ENCODE data around the gene NUP50. TPM values are rescaled to one million over a fixed set of nuclear protein-coding genes. Genes with fewer than 3 reads are reported as not detected.

NUP50 gene
- total RNA-seq, 2 donors from 2014 or later: 14.3 to 20.8 TPM

GRCh38 chr22:45217806-45218205, 54.1 kb downstream of the NUP50 start:
- TF ChIP-seq, protein P1, sequence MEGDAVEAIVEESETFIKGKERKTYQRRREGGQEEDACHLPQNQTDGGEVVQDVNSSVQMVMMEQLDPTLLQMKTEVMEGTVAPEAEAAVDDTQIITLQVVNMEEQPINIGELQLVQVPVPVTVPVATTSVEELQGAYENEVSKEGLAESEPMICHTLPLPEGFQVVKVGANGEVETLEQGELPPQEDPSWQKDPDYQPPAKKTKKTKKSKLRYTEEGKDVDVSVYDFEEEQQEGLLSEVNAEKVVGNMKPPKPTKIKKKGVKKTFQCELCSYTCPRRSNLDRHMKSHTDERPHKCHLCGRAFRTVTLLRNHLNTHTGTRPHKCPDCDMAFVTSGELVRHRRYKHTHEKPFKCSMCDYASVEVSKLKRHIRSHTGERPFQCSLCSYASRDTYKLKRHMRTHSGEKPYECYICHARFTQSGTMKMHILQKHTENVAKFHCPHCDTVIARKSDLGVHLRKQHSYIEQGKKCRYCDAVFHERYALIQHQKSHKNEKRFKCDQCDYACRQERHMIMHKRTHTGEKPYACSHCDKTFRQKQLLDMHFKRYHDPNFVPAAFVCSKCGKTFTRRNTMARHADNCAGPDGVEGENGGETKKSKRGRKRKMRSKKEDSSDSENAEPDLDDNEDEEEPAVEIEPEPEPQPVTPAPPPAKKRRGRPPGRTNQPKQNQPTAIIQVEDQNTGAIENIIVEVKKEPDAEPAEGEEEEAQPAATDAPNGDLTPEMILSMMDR (IDR thresholded peaks at IDR 0.05): no peak
- no peak for DNase-seq (ENCODE audit: low spot score)
- Histone ChIP-seq H3K36me3 (no peaks in the 10 kb centered on the region), H3K4me1 (peaks cover 0 to 9% of the 10 kb centered on the region in 2 donors), H3K4me3 (no peak overlapping the region), H3K27me3 (no peaks in the 10 kb centered on the region), H3K9me3 (no peaks in the 10 kb centered on the region), H3K27ac (no peak overlapping the region)

DNA sequence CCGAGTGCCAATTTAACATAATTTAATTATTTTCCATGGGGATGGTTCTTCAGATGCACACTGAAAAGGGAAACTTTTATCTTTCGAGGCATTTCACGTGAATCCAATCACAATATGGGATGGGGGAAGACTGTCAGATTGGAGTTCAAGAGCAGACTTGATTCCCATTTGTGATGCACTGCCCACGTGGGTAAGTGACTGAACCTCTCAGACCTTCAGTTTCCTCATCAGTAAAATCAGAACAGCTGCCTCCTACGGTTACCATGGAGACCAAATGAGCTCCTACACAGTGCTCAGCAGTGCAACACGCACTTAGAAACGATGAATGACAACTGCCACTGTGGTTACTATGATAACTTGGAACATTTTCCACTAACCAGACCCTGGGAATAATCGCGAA, 55.3 kb downstream of the NUP50 start:
- no peaks in the 10 kb centered on the region for H3K36me3 ChIP-seq
- no peak overlapping the region for H3K27ac ChIP-seq
- H3K4me3 ChIP-seq: no peak overlapping the region
- DNase-seq (ENCODE audit: low spot score): no peak
- H3K9me3 ChIP-seq: no peaks in the 10 kb centered on the region
- H3K27me3 ChIP-seq: no peaks in the 10 kb centered on the region
- TF ChIP-seq, protein P1 (IDR thresholded peaks at IDR 0.05): no peak
- no peaks in the 10 kb centered on the region for H3K4me1 ChIP-seq

DNA sequence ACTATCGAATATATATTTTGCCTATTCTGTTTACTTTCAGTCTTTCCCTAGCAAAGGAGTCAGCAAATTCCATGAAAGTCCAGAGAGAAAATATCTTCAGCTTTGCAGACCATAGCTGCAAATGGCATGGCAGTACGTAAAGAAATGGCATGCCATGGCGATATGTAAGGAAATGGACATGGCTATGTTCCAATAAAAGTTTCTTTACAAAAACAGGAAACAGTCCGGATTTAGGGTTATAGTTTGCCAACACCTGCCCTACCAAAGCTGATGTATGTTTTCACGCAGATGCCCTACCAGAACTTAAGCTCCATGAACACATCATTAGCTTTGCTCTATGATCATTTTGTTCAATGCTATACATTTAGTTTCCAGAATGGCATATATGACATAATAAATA, 57.5 kb downstream of the NUP50 start:
- Histone ChIP-seq H3K9me3 (no peaks in the 10 kb centered on the region), H3K4me3 (no peak overlapping the region), H3K27ac (no peak overlapping the region), H3K4me1 (peaks cover 0 to 3% of the 10 kb centered on the region in 2 donors), H3K27me3 (no peaks in the 10 kb centered on the region), H3K36me3 (no peaks in the 10 kb centered on the region)
- TF ChIP-seq, protein P1 (IDR thresholded peaks at IDR 0.05): no peak
- no peak for DNase-seq (ENCODE audit: low spot score)

DNA sequence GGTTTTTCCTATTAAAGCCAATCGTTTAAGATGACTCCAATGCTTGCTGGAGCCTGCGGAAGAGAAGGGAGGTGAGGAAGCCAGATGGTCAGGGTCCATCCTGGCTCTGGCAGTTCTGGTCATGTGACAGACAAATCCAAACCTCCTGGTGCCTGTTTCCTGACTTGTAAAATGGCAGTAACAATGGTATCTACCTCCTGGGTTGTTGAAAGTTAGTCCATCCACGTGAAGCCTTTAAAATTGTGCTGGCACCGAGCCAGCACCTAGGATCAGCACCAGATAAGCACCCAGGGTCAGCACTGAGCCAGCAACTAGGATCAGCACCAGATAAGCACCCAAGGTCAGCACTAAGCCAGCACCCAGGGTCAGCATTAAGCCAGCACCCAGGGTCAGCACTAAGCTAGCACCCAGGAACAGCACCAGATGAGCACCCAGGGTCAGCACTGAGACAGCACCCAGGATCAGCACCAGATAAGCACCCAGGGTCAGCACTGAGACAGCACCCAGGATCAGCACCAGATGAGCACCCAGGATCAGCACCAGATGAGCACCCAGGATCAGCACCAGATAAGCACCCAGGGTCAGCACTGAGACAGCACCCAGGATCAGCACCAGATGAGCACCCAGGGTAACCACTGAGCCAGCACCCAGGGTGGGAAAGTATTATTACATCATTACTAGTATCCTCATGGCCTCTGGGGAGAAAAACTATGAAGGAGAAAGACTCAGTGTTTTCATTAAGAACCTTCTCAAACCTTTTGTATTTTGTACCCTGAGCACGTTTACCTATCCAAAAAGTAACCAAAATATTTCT, 59.8 kb downstream of the NUP50 start:
- DNase-seq (ENCODE audit: low spot score): no peak
- Histone ChIP-seq H3K4me3 (no peak overlapping the region), H3K27ac (no peak overlapping the region), H3K9me3 (no peaks in the 10 kb centered on the region), H3K36me3 (no peaks in the 10 kb centered on the region), H3K4me1 (peaks cover 0 to 19% of the 10 kb centered on the region in 2 donors), H3K27me3 (no peaks in the 10 kb centered on the region)
- TF ChIP-seq, protein P1 (IDR thresholded peaks at IDR 0.05): no peak

- no peaks in the 10 kb centered on the region for H3K36me3 ChIP-seq
- H3K27me3 ChIP-seq: no peaks in the 10 kb centered on the region
- H3K4me1 ChIP-seq: peaks cover 0 to 19% of the 10 kb centered on the region in 2 donors
- TF ChIP-seq, protein P1 (IDR thresholded peaks at IDR 0.05): no peak
- no peak for DNase-seq (ENCODE audit: low spot score)
- H3K9me3 ChIP-seq: no peaks in the 10 kb centered on the region
- H3K27ac ChIP-seq: no peak overlapping the region
- H3K4me3 ChIP-seq: no peak overlapping the region
Measured at GRCh38 chr22:45224331-45224730, 60.6 kb downstream of the NUP50 start.

All from right atrium auricular region (tissue), 2 donors.